Endothelial cell of umbilical vein (primary cell): ENCODE measurements around the gene RIMKLB. TPM values are rescaled to one million over a fixed set of nuclear protein-coding genes. Genes with fewer than 3 reads are reported as not detected.
"Not testable (repeated sequence)": the region's sequence is repeated elsewhere in the genome, so short reads cannot be mapped to it uniquely, and the experiment has no call there.

Source experiments
- BruUV-seq: library from RNA; stranded (reverse); fragments of 400-500 nt; replicated peaks from 2 replicates; lab custom pipeline; 2021; lab: Mats Ljungman, UMichigan
- CTCF ChIA-PET: fragments of 300-600, 350-600 bp; sonication (Branson Sonifier 250); formaldehyde crosslinking; loops from one replicate; lab custom pipeline; 2021; ENCODE audit warnings: antibody characterized with exemption, inconsistent platforms; lab: Charles Lee
- POLR2A ChIA-PET: fragments of 300-600, 350-600 bp; sonication (Branson Sonifier 250); formaldehyde crosslinking; loops from one replicate; lab custom pipeline; 2021; ENCODE audit warnings: antibody characterized with exemption, inconsistent platforms; lab: Charles Lee
- DNase-seq: peaks from one replicate; pipeline ENCODE4 v3.0.0-alpha.2; 2011; ENCODE audit warnings: low read depth, low spot score
- FAIRE-seq: peaks from 2 replicates; lab custom pipeline; 2011; peaks lifted over from hg19 to GRCh38; lab: Jason Lieb, UNC
- H2AFZ ChIP-seq: 2 replicates; pipeline ENCODE4 v1.6.0; 2012; ENCODE audit warnings: low read depth, low read length, control low read depth, inconsistent platforms
- H3K27ac ChIP-seq: 2 replicates; pipeline ENCODE4 v1.5.1; 2011; ENCODE audit warnings: low read depth, mild to moderate bottlenecking, control low read depth, low read length, moderate library complexity; ENCODE audit not compliant: insufficient read depth
- H3K27me3 ChIP-seq, 2 experiments: 2 replicates each; pipeline versions ENCODE4 v1.6.0 to v1.6.1; 2011; ENCODE audit warnings: low read length in 2 of 2, mixed read lengths in 1 of 2; ENCODE audit not compliant: control insufficient read depth in 2 of 2, insufficient read depth in 2 of 2
- H3K36me3 ChIP-seq, 2 experiments: 2 replicates in 1 of 2; 3 replicates in 1 of 2; pipeline ENCODE4 v1.5.1; 2011; ENCODE audit warnings: low read length in 2 of 2, mild to moderate bottlenecking in 1 of 2, moderate library complexity in 1 of 2; ENCODE audit not compliant: control insufficient read depth in 2 of 2, insufficient read depth in 2 of 2; ENCODE audit errors: extremely low read depth in 1 of 2
- H3K4me1 ChIP-seq: 3 replicates; pipeline ENCODE4 v1.5.1; 2011; ENCODE audit warnings: mild to moderate bottlenecking, low read length; ENCODE audit not compliant: control insufficient read depth, insufficient read depth; ENCODE audit errors: extremely low read depth
- H3K4me2 ChIP-seq: 2 replicates; pipeline ENCODE4 v1.6.1; 2011; ENCODE audit warnings: low read length, control low read depth, mixed read lengths; ENCODE audit not compliant: insufficient read depth
- H3K4me3 ChIP-seq, 3 experiments: fragments of 200-600 bp in 1 of 3; sonication (generic), shearing (Covaris generic) in 1 of 3; replicated peaks in 1 of 3; 2 replicates each; pipeline ENCODE4 v1.5.1; 2011 to 2016; ENCODE audit warnings: control low read depth in 3 of 3, low read length in 3 of 3, mild to moderate bottlenecking in 2 of 3, inconsistent platforms in 1 of 3, low read depth in 1 of 3, moderate library complexity in 1 of 3; ENCODE audit not compliant: insufficient read depth in 1 of 3
- H3K79me2 ChIP-seq: 2 replicates; pipeline ENCODE4 v1.6.0; 2012; ENCODE audit warnings: low read length, inconsistent platforms; ENCODE audit not compliant: control insufficient read depth, insufficient read depth
- H3K9ac ChIP-seq: replicated peaks from 2 replicates; pipeline ENCODE3; 2011; ENCODE audit warnings: low read length, control low read depth; ENCODE audit not compliant: insufficient read depth; ENCODE audit errors: extremely low read depth
- H3K9me1 ChIP-seq: replicated peaks from 3 replicates; pipeline ENCODE4 v1.6.0; 2011; ENCODE audit warnings: mild to moderate bottlenecking, low read length; ENCODE audit not compliant: control insufficient read depth, insufficient read depth; ENCODE audit errors: extremely low read depth
- H3K9me3 ChIP-seq: replicated peaks from 2 replicates; pipeline ENCODE4 v1.5.1; 2012; ENCODE audit warnings: low read length, inconsistent platforms; ENCODE audit not compliant: control insufficient read depth, insufficient read depth
- H4K20me1 ChIP-seq: replicated peaks from 2 replicates; pipeline ENCODE3; 2011; ENCODE audit warnings: mild to moderate bottlenecking, low read length; ENCODE audit not compliant: control insufficient read depth, insufficient read depth; ENCODE audit errors: extremely low read depth
- EZH2 ChIP-seq: IDR thresholded peaks from 2 replicates; pipeline ENCODE4 v1.6.1; 2012; ENCODE audit warnings: borderline replicate concordance, low read depth, mild to moderate bottlenecking, moderate library complexity, low read length, inconsistent platforms; ENCODE audit not compliant: severe bottlenecking
- FOS ChIP-seq: IDR thresholded peaks from 2 replicates; pipeline ENCODE4 v1.6.1; 2011; ENCODE audit warnings: mild to moderate bottlenecking, low read length, moderate library complexity, borderline replicate concordance; ENCODE audit not compliant: insufficient read depth
- GATA2 ChIP-seq: IDR thresholded peaks from 2 replicates; pipeline ENCODE4 v1.7.0; 2011; ENCODE audit warnings: low read depth, mild to moderate bottlenecking, moderate library complexity, mixed read lengths, low read length; ENCODE audit not compliant: insufficient read length, insufficient read depth
- JUN ChIP-seq: IDR thresholded peaks from 2 replicates; pipeline ENCODE4 v1.6.1; 2011; ENCODE audit warnings: borderline replicate concordance, low read depth; ENCODE audit not compliant: insufficient read length, insufficient read depth
- MYC ChIP-seq: IDR thresholded peaks from one replicate; pipeline ENCODE4 v1.6.1; 2011; ENCODE audit warnings: mild to moderate bottlenecking, low read depth, low read length
- POLR2A ChIP-seq: IDR thresholded peaks from 2 replicates; pipeline ENCODE4 v1.6.1; 2012; ENCODE audit warnings: low read depth, mild to moderate bottlenecking, control low read depth, low read length
- POLR2AphosphoS5 ChIP-seq: IDR thresholded peaks from 2 replicates; pipeline ENCODE4 v1.6.1; 2012; ENCODE audit warnings: low read depth, mild to moderate bottlenecking, control low read depth, low read length, moderate library complexity; ENCODE audit not compliant: insufficient read depth
- dilution Hi-C: fragments of 300-500 bp; cut with MboI; formaldehyde crosslinking; loops from one replicate; pipeline ENCODE4 v1.15.0; 2019; ENCODE audit warnings: low sequenced_read_pairs; ENCODE audit not compliant: extremely low pct_ligation_motif_present
- intact Hi-C: fragments of 100-400 bp; cut with micrococcal nuclease; formaldehyde crosslinking; loops from one replicate; pipeline ENCODE4 v1.10.0; 2022
- polyA plus RNA-seq, 4 experiments: library from polyadenylated mRNA; depleted of rRNA in 3 of 4; stranded (reverse) in 3 of 4; unstranded in 1 of 4; fragments of >200 nt; gene quantifications; 2 replicates each; pipeline versions ENCODE4 v1.2.1 to v1.2.3, GENCODE V29; 2011 to 2012; ENCODE audit warnings: missing spikeins in 1 of 4
- total RNA-seq: library from RNA; stranded (reverse); gene quantifications from 2 replicates; pipeline ENCODE4 v1.2.3, GENCODE V29; 2021
- TF ChIP-seq, protein P1 (sequence below), 2 donors: IDR thresholded peaks; 1 replicate in 1 of 2; 2 replicates in 1 of 2; pipeline ENCODE4 v1.5.1; 2011; ENCODE audit warnings: low read length in 2 of 2, mild to moderate bottlenecking in 2 of 2, moderate library complexity in 2 of 2, control low read depth in 1 of 2, inconsistent platforms in 1 of 2, low read depth in 1 of 2; ENCODE audit not compliant: insufficient read depth in 1 of 2; ENCODE audit errors: extremely low read depth in 1 of 2
- TF ChIP-seq, protein P2 (sequence below): IDR thresholded peaks from 2 replicates; pipeline ENCODE4 v1.6.1; 2011; ENCODE audit not compliant: insufficient read depth, insufficient read length

Gene RIMKLB
- total and polyA plus RNA-seq, 2 donors (not counting 3 experiments of a cell fraction or from before 2014, with no cell fraction given), result 35.5 to 64.3 TPM

DNA sequence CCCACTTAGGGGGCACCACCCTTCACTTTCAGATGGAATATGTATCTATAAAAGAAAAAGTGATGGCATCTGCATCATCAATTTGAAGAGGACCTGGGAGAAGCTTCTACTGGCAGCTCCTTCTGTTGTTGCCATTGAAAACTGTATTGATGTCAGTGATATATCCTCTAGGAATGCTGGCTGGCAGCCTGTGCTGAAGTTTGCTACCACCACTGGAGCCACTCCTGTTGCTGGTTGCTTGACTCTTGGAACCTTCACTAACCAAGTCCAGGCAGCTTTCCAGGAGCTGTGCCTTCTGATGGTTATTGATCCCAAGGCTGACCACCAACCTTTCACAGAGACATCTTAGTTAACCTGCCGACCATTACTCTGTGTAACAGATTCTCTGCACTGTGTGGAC is 44.7 kb downstream of the RIMKLB start:
- DNase-seq (no peak), FAIRE-seq (no peak)
- no peaks in the 10 kb centered on the region for H4K20me1 ChIP-seq
- ChIA-PET POLR2A (no interaction called here), CTCF (interaction anchor here (0.7 to 1.6 kb wide), 3 partner anchors 11 to 81 kb away, joined by 3 to 4 read pairs (median 3); no protein-coding TSS in a partner anchor)
- dilution Hi-C loops, result no loop called here
- no peaks in the 10 kb centered on the region for H3K27me3 ChIP-seq
- intact Hi-C loops, result no loop called here
- TF ChIP-seq GATA2 (no peak), POLR2AphosphoS5 (no peak), EZH2 (no peak), MYC (no peak), POLR2A (no peak), FOS (no peak), JUN (no peak)
- TF ChIP-seq, protein P1, sequence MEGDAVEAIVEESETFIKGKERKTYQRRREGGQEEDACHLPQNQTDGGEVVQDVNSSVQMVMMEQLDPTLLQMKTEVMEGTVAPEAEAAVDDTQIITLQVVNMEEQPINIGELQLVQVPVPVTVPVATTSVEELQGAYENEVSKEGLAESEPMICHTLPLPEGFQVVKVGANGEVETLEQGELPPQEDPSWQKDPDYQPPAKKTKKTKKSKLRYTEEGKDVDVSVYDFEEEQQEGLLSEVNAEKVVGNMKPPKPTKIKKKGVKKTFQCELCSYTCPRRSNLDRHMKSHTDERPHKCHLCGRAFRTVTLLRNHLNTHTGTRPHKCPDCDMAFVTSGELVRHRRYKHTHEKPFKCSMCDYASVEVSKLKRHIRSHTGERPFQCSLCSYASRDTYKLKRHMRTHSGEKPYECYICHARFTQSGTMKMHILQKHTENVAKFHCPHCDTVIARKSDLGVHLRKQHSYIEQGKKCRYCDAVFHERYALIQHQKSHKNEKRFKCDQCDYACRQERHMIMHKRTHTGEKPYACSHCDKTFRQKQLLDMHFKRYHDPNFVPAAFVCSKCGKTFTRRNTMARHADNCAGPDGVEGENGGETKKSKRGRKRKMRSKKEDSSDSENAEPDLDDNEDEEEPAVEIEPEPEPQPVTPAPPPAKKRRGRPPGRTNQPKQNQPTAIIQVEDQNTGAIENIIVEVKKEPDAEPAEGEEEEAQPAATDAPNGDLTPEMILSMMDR (IDR thresholded peaks at IDR 0.05; ENCODE audit: extremely low read depth in 1 of 2, insufficient read depth in 1 of 2, low read depth in 1 of 2, low read length in 2 of 2), result no peak
- TF ChIP-seq, protein P2, sequence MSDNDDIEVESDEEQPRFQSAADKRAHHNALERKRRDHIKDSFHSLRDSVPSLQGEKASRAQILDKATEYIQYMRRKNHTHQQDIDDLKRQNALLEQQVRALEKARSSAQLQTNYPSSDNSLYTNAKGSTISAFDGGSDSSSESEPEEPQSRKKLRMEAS, result no peak
- peaks cover 0 to 3% of the 10 kb centered on the region in 2 experiments for H3K36me3 ChIP-seq
- H3K79me2 ChIP-seq, result peaks cover 30% of the 10 kb centered on the region
- H3K4me1 ChIP-seq, result peaks cover 3% of the 10 kb centered on the region
- no peaks in the 10 kb centered on the region for H3K9me1 ChIP-seq
- H2AFZ ChIP-seq, result no peak overlapping the region
- no peak overlapping the region for H3K9ac ChIP-seq
- no peak overlapping the region for H3K4me2 ChIP-seq
- no peak overlapping the region for H3K4me3 ChIP-seq
- no peaks in the 10 kb centered on the region for H3K9me3 ChIP-seq
- no peak overlapping the region for H3K27ac ChIP-seq
- no TSS peak for BruUV-seq

DNA sequence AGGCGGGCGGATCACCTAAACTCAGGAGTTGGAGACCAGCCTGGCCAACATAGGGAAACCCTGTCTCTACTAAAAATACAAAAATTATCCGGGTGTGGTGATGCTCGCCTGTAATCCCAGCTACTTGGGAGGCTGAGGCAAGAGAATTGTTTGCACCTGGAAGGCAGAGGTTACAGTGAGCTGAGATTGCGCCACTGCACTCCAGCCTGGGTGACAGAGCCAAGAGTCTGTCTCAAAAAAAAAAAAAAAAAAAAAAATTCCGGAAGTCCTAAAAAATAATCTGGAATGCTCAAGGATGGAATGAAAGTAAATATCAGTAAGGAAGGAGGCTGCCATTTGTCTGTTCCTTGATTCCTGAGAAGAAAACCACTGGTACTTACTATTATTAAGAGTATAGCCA is 45.3 kb downstream of the RIMKLB start:
- H3K4me3 ChIP-seq, H3K9me3 ChIP-seq, H3K9me1 ChIP-seq, H3K27ac ChIP-seq, H2AFZ ChIP-seq, H3K4me1 ChIP-seq, H4K20me1 ChIP-seq, H3K4me2 ChIP-seq, intact Hi-C loops, BruUV-seq, H3K9ac ChIP-seq, DNase-seq, H3K27me3 ChIP-seq, H3K36me3 ChIP-seq, FAIRE-seq, dilution Hi-C loops, POLR2A ChIA-PET: not testable (repeated sequence)
- H3K79me2 ChIP-seq, result peaks cover 25% of the 10 kb centered on the region
- CTCF ChIA-PET, result interaction anchor here (1.1 kb wide), 1 partner anchor 18 kb away, joined by 3 read pairs; no protein-coding TSS in a partner anchor

DNA sequence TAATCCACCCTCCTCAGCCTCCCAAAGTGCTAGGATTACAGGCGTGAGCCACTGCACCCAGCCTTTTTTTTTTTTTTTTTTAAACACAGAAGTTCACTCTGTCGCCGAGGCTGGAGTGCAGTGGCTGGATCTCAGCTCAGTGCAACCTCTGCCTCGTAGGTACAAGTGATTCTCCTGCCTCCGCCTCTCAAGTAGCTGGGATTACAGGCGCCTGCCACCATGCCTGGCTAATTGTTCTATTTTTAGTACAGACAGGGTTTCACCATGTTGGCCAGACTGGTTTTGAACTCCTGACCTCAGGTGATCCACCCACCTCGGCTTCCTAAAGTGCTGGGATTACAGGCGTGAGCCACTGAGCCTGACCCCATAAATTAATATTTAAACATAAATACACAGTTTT is 47.8 kb downstream of the RIMKLB start:
- H3K9ac ChIP-seq, H4K20me1 ChIP-seq, DNase-seq, H2AFZ ChIP-seq, H3K4me2 ChIP-seq, H3K4me1 ChIP-seq, H3K9me1 ChIP-seq, dilution Hi-C loops, H3K27ac ChIP-seq, H3K36me3 ChIP-seq, intact Hi-C loops, H3K4me3 ChIP-seq, FAIRE-seq, BruUV-seq, H3K27me3 ChIP-seq, H3K9me3 ChIP-seq, POLR2A ChIA-PET: not testable (repeated sequence)
- CTCF ChIA-PET, result interaction anchor here (0.7 kb wide), 1 partner anchor 304 kb away, joined by 3 read pairs; no protein-coding TSS in a partner anchor
- peaks cover 10% of the 10 kb centered on the region for H3K79me2 ChIP-seq
